ENCODE measurements around the gene MYL4. TPM values are rescaled to one million over a fixed set of nuclear protein-coding genes. Genes with fewer than 3 reads are reported as not detected.
A peak's percentile ranks its signal among the peaks of the same experiment; 100 is the strongest.
"Not testable (repeated sequence)": the region's sequence is repeated elsewhere in the genome, so short reads cannot be mapped to it uniquely, and the experiment has no call there.

Gene MYL4
- total RNA-seq, 1 experiment from 2014 or later, result not detected

DNA sequence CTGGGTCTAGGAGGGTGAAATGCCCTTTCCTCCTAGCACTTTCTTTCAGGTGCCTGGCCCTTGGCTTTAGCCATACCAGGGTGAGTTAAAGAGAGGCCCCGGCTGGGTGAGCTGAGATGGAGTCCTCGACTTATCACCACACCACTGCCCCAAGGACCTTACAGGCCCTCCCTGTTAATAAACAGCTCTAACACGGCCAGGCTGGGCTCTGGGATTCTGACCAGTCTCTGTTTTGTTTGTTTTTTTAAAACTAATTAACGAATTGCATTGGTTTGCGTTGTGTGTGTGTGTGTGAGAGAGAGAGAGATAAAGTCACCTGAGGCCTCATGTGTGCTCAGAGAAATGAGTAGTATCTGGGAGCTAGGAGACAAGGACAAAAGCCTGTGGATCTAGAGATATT is 14.3 kb downstream of the MYL4 start:
- Histone ChIP-seq H3K4me3 (ENCODE audit: low read depth, low read length, poor library complexity, severe bottlenecking) (no peak overlapping the region), H3K9me3 (ENCODE audit: low read depth, low read length, poor library complexity, severe bottlenecking) (no peaks in the 10 kb centered on the region), H3K4me1 (ENCODE audit: insufficient read depth, low read length, poor library complexity, severe bottlenecking) (peaks cover 7% of the 10 kb centered on the region), H3K27me3 (replicated peaks; ENCODE audit: insufficient read depth, low read depth, low read length, poor library complexity) (no peaks in the 10 kb centered on the region), H3K27ac (ENCODE audit: low read depth, low read length, poor library complexity, severe bottlenecking) (no peak overlapping the region), H3K36me3 (ENCODE audit: insufficient read depth, low read length, poor library complexity, severe bottlenecking) (no peaks in the 10 kb centered on the region)
- CTCF ChIA-PET, result no interaction called here
- POLR2A ChIA-PET (ENCODE audit: low non-redundant PET), result no interaction called here
- TF ChIP-seq EZH2 (IDR thresholded peaks at IDR 0.05; ENCODE audit: borderline replicate concordance, low read depth, low read length, poor library complexity, severe bottlenecking) (no peak), CTCF (conservative IDR thresholded peaks at IDR 0.05; ENCODE audit: low read depth, low read length) (no peak)
- intact Hi-C loops (cut with micrococcal nuclease; ENCODE audit: unreplicated experiment), result no loop called here
- no TSS peak for BruUV-seq (replicated peaks)
- DNase-seq (ENCODE audit: low spot score), result no peak

GRCh38 chr17:47224077-47224476 is 14.9 kb downstream of the MYL4 start:
- POLR2A ChIA-PET (ENCODE audit: low non-redundant PET); H3K9me3 ChIP-seq (ENCODE audit: low read depth, low read length, poor library complexity, severe bottlenecking); H3K27me3 ChIP-seq (replicated peaks; ENCODE audit: insufficient read depth, low read depth, low read length, poor library complexity); H3K36me3 ChIP-seq (ENCODE audit: insufficient read depth, low read length, poor library complexity, severe bottlenecking); intact Hi-C loops (cut with micrococcal nuclease; ENCODE audit: unreplicated experiment); H3K4me3 ChIP-seq (ENCODE audit: low read depth, low read length, poor library complexity, severe bottlenecking); CTCF ChIA-PET; DNase-seq (ENCODE audit: low spot score); H3K27ac ChIP-seq (ENCODE audit: low read depth, low read length, poor library complexity, severe bottlenecking); BruUV-seq (replicated peaks); H3K4me1 ChIP-seq (ENCODE audit: insufficient read depth, low read length, poor library complexity, severe bottlenecking): not testable (repeated sequence)

DNA sequence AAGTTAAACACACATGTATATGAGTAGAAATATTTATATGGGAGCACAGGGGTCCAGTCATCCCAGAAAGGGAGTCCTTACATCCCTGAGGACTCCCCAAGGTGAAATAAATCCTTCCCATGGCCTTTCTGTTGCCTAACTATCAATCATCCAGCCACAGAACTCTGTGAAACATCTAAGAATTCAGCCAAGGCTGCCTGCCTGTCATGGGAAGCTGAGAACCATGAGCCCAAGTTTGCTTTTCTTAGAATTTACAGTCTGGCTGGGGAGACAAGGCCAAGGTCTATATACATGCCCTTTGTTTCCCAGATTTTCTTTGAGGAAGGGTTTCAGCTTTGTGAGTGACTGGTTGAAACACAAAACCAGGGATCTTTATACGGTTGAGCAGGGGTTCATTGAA is 15.8 kb downstream of the MYL4 start:
- intact Hi-C loops (cut with micrococcal nuclease; ENCODE audit: unreplicated experiment), result no loop called here
- BruUV-seq (replicated peaks), result no TSS peak
- H3K27ac ChIP-seq (ENCODE audit: low read depth, low read length, poor library complexity, severe bottlenecking), result no peak overlapping the region
- H3K4me1 ChIP-seq (ENCODE audit: insufficient read depth, low read length, poor library complexity, severe bottlenecking), result peaks cover 8% of the 10 kb centered on the region
- ChIA-PET CTCF (no interaction called here), POLR2A (ENCODE audit: low non-redundant PET) (no interaction called here)
- no peaks in the 10 kb centered on the region for H3K27me3 ChIP-seq (replicated peaks; ENCODE audit: insufficient read depth, low read depth, low read length, poor library complexity)
- no peaks in the 10 kb centered on the region for H3K9me3 ChIP-seq (ENCODE audit: low read depth, low read length, poor library complexity, severe bottlenecking)
- H3K36me3 ChIP-seq (ENCODE audit: insufficient read depth, low read length, poor library complexity, severe bottlenecking), result no peaks in the 10 kb centered on the region
- H3K4me3 ChIP-seq (ENCODE audit: low read depth, low read length, poor library complexity, severe bottlenecking), result no peak overlapping the region
- DNase-seq (ENCODE audit: low spot score), result no peak
- TF ChIP-seq CTCF (conservative IDR thresholded peaks at IDR 0.05; ENCODE audit: low read depth, low read length), result no peak
- no peak for TF ChIP-seq EZH2 (IDR thresholded peaks at IDR 0.05; ENCODE audit: borderline replicate concordance, low read depth, low read length, poor library complexity, severe bottlenecking)

GRCh38 chr17:47225436-47225858 is 16.3 kb downstream of the MYL4 start:
- ChIA-PET POLR2A (ENCODE audit: low non-redundant PET) (no interaction called here), CTCF (no interaction called here)
- TF ChIP-seq CTCF (conservative IDR thresholded peaks at IDR 0.05; ENCODE audit: low read depth, low read length), result no peak
- no peak for TF ChIP-seq EZH2 (IDR thresholded peaks at IDR 0.05; ENCODE audit: borderline replicate concordance, low read depth, low read length, poor library complexity, severe bottlenecking)
- peak; percentile 59 for DNase-seq (ENCODE audit: low spot score)
- Histone ChIP-seq H3K9me3 (ENCODE audit: low read depth, low read length, poor library complexity, severe bottlenecking) (no peaks in the 10 kb centered on the region), H3K4me3 (ENCODE audit: low read depth, low read length, poor library complexity, severe bottlenecking) (no peak overlapping the region), H3K27me3 (replicated peaks; ENCODE audit: insufficient read depth, low read depth, low read length, poor library complexity) (no peaks in the 10 kb centered on the region), H3K4me1 (ENCODE audit: insufficient read depth, low read length, poor library complexity, severe bottlenecking) (peaks cover 10% of the 10 kb centered on the region), H3K36me3 (ENCODE audit: insufficient read depth, low read length, poor library complexity, severe bottlenecking) (no peaks in the 10 kb centered on the region), H3K27ac (ENCODE audit: low read depth, low read length, poor library complexity, severe bottlenecking) (no peak overlapping the region)
- BruUV-seq (replicated peaks), result no TSS peak
- intact Hi-C loops (cut with micrococcal nuclease; ENCODE audit: unreplicated experiment), result no loop called here

Measured in A673 (cell line).